GM19239 (cell line): Measurements from ENCODE around the gene TMC1.

Experiments
- DNase-seq: peaks from one replicate; pipeline ENCODE4 v3.0.0; 2011; ENCODE audit warnings: low spot score; ENCODE audit not compliant: insufficient read length
- FAIRE-seq: peaks from 2 replicates; lab custom pipeline; 2011; peaks lifted over from hg19 to GRCh38; lab: Jason Lieb, UNC

TMC1 gene

GRCh38 chr9:72658703-72659102 lies 137.3 kb downstream of the TMC1 start:
- no peak for DNase-seq
- FAIRE-seq = no peak

DNA sequence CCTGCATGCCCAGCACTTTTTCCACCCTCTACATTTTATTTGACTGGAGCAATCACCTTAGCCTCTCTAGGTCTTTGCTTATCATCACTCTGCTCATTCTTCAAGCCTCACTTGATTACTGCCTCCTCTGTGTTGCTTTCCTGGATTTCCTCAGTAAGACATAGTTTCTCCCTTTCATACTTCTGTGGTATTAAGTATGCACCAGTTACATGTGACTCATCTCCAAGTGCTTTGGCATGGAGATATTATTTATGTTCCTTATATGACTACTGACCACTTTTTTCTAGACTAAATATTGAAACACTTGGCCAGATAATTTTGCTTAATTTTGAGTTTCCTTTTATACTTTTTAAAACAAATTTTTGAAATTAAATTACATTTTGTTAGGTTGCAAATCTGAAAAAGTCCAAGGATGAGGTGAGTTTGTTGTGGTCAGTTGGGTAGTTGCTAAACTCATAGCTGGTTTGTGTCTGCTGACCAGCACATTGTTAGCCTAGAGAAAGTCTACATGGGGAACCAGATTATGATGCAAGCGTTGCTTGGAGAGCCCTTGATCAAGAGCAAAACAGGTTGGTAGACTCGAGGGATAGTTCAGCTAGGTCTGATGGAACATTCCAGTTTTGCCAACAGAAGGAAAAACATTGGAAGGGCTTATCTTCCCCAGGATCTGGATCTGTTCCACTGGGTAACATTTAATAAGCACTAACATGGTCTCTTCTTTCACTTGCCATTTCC lies 140.2 kb downstream of the TMC1 start:
- DNase-seq (no peak), FAIRE-seq (no peak)

DNA sequence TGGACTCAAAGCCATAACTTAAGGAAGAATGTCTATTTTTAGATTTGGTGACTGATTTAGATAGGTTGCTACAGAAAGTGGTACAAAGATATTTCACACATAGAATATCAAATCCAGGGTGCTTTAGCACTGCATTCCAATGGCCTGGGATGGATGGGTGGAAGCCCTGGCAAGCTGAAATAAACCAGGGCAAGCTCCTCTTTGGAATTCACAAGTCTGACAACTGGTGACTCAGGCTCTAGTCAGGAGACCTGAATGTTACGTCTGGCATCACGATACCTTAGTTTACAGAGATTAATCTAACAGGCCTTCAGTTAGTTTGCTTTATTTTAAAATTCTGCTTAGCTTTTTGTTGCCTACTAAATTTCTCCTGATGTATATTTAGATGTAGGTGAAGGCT lies 144.0 kb downstream of the TMC1 start:
- FAIRE-seq (no peak), DNase-seq (no peak)

DNA sequence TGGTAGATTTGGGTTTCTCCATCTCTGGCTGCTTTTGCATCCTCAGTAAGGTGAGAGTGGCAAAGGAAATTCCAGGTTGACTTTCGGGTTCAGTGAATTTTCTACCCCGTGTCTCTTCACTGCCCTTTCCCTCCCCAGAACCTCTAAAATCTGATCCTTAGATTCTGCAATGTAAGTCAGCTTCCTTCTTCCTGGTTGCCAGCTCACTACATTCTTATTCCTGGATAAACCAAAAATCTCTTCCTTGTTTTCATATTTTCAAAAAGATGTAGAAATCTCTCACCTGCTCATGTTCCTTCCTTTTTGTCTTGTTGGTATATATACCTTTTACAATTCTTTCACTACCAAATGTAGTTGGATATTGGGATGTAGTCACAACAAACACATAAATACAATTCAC lies 145.8 kb downstream of the TMC1 start:
- DNase-seq = no peak

DNA sequence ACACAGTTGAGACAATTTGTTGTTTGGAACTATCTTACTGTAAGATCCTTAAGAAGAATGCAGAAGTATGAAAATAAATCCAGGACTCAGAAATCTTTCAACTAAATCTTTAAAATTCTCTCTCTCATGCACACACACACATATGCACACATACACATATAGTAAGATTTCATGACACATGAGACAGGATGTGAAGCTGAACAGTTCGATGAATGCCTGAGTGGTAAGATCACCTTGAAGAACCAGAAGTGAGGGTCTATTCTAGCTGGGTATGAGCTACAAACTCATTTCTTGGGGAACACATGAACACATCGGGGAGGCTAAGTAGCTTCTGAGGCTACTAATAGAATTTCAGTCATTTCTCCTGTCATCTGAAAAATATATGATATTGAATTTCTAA lies 153.6 kb downstream of the TMC1 start:
- FAIRE-seq = no peak
- DNase-seq = no peak

More for the DNA sequence above, 145.8 kb downstream of the TMC1 start:
- no peak for FAIRE-seq

- DNase-seq (no peak), FAIRE-seq (no peak)
Observed at GRCh38 chr9:72675586-72675985, 154.2 kb downstream of the TMC1 start.

DNA sequence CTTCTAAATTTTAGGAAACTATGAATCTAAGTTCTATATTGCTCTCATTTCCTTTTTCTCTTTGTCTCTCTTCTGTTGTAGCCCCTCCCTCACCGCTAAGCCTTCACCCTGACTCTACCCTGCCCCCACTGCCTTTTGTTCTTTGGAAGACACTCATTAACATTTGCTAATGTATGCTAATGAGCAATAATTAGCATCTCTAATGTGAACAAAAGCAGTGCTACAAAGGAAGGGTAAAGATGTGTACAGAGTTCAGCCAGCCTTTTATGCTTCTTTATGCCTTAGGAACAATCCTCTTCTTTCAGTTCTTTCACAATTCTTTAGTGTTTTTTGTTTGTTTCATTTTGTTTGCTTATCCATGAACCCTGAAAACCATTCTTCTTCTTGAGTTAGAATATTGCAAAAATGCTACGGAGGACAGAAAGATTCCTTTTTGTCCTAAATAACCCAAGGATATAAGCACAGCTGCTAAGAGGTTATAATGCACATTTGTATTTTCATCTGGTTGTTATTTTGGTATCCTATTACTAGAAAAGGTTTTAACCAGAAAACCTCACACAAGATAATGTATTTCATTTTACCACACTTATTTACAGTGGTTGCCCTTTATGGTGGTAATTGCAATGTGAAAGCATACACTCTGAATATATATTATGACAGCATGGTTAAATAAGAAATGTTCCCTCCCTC lies 159.3 kb downstream of the TMC1 start:
- FAIRE-seq = no peak
- DNase-seq = no peak

GRCh38 chr9:72681283-72681630 lies 159.8 kb downstream of the TMC1 start:
- DNase-seq (no peak), FAIRE-seq (no peak)

GRCh38 chr9:72684615-72685014 lies 163.2 kb downstream of the TMC1 start:
- FAIRE-seq = no peak
- no peak for DNase-seq

- no peak for FAIRE-seq
- no peak for DNase-seq
Observed at GRCh38 chr9:72685911-72686310, 164.5 kb downstream of the TMC1 start.

- no peak for FAIRE-seq
Observed at GRCh38 chr9:72687331-72687730, 165.9 kb downstream of the TMC1 start.

DNA sequence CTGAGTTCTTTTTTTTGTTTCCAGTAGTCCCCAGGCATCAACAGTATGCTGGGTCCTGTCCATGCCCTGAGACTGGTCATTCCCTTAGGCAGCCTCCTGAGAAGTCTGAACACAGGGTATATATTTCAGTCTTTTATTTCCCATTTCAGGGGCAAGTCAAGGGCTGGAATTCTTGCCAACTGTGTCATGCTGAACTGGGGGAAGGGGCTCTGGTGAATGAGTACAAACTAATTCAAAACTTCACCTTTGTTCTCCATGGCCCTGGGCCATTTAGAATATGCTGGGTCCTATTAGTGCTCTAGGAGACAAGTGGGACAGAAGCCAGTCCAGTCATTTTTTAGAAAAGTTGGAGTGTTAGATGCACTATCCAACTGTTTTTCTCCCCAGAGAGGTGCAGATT lies 170.3 kb downstream of the TMC1 start:
- FAIRE-seq (no peak), DNase-seq (no peak)

More at GRCh38 chr9:72687331-72687730, 165.9 kb downstream of the TMC1 start:
- no peak for DNase-seq

- DNase-seq (no peak), FAIRE-seq (no peak)
Observed at GRCh38 chr9:72695365-72695764, 174.0 kb downstream of the TMC1 start.

GRCh38 chr9:72696511-72696910 lies 175.1 kb downstream of the TMC1 start:
- FAIRE-seq (no peak), DNase-seq (no peak)

DNA sequence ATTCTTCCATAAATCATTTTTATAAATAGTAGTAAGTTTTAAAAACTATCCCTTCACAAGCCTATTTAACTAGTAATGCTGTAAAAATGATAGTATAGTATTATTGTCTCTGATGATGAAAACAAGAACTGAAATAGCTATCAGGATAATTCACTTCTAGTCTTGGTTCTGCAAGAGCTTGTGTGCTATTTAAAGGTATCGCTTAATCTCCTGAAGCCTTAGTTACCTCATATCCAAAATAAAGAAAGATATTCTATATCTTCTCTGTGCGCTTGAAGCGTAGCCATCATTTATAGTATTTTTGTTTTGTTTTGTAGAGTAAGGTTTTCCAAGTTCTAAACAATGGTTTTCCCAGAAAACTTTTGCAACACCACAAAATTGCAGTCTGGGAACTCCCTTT lies 180.1 kb downstream of the TMC1 start:
- FAIRE-seq (no peak), DNase-seq (no peak)

GRCh38 chr9:72703574-72703973 lies 182.2 kb downstream of the TMC1 start:
- no peak for FAIRE-seq

DNA sequence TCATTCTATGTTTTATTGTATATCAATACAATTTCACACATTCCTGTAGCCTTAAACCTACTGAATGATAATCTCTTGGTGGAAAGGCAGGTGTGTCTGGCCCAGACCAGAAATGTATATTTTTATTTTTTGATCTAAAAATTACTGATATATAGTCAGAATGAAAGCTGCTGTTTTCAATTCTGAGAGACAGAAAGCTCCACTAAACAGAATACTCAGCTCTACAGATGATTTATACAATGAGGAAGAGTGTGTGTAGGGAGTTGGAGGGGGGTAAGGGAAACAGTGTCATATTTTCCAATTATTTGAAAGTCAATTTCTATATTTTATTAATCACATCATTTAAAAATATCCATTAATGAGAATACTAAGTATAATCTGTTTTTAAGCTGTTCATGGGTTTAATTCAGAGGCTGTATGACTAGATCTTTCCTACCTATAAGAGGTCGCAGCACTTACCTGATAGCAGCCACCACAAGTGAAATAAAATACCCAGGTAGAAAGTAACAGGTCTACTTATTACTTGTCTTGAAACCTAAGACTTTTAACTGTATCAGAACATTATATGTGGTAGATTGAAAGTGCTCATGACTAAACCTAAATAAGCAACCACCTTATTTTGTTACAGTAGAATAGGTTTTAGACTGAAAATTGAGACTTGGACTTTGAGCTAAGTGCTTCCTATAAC lies 183.4 kb downstream of the TMC1 start:
- FAIRE-seq (no peak), DNase-seq (no peak)

More at GRCh38 chr9:72703574-72703973, 182.2 kb downstream of the TMC1 start:
- no peak for DNase-seq

GRCh38 chr9:72718503-72718902 lies 197.1 kb downstream of the TMC1 start:
- no peak for DNase-seq

GRCh38 chr9:72721067-72721466 lies 199.7 kb downstream of the TMC1 start:
- DNase-seq (no peak), FAIRE-seq (no peak)

More at GRCh38 chr9:72718503-72718902, 197.1 kb downstream of the TMC1 start:
- no peak for FAIRE-seq

GRCh38 chr9:72726947-72727346 lies 205.5 kb downstream of the TMC1 start:
- FAIRE-seq = no peak
- DNase-seq = no peak

DNA sequence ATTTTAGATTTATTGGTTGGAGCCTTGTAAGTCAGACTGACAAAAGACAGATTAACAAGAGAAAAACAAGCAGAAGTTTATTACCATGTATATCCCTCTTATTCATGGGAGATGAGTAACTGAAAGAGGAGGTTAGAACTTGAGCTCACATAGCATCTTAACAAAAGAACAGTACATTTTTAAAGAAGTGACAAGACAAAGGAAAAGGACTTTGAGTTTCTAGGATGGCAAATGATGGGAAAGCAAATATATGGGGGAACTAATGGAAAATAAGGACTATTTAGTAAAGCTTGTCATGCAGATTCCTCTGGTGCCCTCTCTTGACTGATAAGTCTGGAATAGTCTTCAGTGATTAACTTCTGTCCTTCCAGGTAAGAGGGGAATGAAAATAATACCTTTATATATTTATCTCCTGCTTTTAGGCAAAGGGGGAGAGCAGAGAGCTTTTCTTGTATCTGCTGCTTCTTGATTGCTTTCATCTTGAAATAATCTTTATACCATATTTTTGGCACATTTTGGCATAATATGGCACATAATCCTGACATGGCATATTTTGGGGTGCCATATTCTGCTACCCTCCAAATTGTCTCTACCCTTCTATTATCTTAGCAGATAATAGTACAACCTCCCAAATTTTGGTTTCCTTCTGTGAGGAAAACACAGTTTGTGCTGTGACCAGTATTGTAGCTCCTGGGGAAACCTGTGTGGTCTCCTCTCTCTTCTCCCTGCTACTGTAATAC lies 206.8 kb downstream of the TMC1 start:
- FAIRE-seq = no peak
- no peak for DNase-seq
